Tibial nerve (tissue), 4 donors: ENCODE results near the gene PRDM1.

Experiments
- CTCF ChIP-seq, 5 experiments: fragments of 200-600 bp in 3 of 5; fragments of 450-650 bp in 2 of 5; sonication (generic) in 3 of 5; IDR thresholded peaks; one replicate each; pipeline ENCODE4 v1.5.1; 2016 to 2019; ENCODE audit warnings: antibody characterized with exemption in 5 of 5, mild to moderate bottlenecking in 3 of 5, moderate library complexity in 2 of 5
- EP300 ChIP-seq, 2 donors: sonication (generic); formaldehyde crosslinking; IDR thresholded peaks; one replicate each; pipeline ENCODE4 v1.6.1; 2017; ENCODE audit warnings: antibody characterized with exemption in 2 of 2, mild to moderate bottlenecking in 1 of 2
- POLR2A ChIP-seq, 2 donors: fragments of 450-650 bp; IDR thresholded peaks; one replicate each; pipeline ENCODE4 v1.6.1; 2017; ENCODE audit warnings: antibody characterized with exemption in 2 of 2, mild to moderate bottlenecking in 2 of 2, moderate library complexity in 2 of 2

- TF ChIP-seq CTCF (IDR thresholded peaks at IDR 0.05) = no peak
- TF ChIP-seq POLR2A (IDR thresholded peaks at IDR 0.05) = no peak
- no peak for TF ChIP-seq EP300 (IDR thresholded peaks at IDR 0.05)
Observed at GRCh38 chr6:106117579-106117978, 31.4 kb downstream of the PRDM1 start.
